Measurements from ENCODE around the gene MADCAM1.

Gene MADCAM1

DNA sequence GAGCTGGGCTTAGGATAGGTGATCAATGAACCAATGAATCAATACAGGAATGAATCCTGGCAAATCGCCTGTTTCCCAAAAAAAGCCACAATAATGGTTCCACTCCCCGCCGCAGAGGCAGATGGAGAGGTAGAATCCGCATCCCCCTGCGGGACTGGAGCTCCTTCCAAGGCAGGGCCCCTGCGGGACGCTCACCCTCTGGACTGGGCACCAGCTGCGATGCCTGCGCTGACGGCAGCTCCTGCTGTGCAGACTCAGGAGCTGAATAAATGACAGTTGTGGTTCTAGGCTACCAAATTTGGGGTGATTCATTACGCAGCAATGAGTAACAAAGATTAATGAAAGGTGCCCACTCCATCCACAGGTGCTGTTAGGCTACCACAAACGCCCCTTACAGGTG lies 26.4 kb downstream of the MADCAM1 start:
- peaks cover 15% of the 10 kb centered on the region for H3K36me3 Mint-ChIP-seq (ENCODE audit: low read depth)
- TF ChIP-seq, protein P1, sequence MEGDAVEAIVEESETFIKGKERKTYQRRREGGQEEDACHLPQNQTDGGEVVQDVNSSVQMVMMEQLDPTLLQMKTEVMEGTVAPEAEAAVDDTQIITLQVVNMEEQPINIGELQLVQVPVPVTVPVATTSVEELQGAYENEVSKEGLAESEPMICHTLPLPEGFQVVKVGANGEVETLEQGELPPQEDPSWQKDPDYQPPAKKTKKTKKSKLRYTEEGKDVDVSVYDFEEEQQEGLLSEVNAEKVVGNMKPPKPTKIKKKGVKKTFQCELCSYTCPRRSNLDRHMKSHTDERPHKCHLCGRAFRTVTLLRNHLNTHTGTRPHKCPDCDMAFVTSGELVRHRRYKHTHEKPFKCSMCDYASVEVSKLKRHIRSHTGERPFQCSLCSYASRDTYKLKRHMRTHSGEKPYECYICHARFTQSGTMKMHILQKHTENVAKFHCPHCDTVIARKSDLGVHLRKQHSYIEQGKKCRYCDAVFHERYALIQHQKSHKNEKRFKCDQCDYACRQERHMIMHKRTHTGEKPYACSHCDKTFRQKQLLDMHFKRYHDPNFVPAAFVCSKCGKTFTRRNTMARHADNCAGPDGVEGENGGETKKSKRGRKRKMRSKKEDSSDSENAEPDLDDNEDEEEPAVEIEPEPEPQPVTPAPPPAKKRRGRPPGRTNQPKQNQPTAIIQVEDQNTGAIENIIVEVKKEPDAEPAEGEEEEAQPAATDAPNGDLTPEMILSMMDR (IDR thresholded peaks at IDR 0.05) = no peak
- H3K27me3 Mint-ChIP-seq (ENCODE audit: low read depth, poor library complexity) = peaks cover 6% of the 10 kb centered on the region
- H3K9me3 Mint-ChIP-seq = no peaks in the 10 kb centered on the region
- no peak overlapping the region for H3K4me3 Mint-ChIP-seq
- DNase-seq = no peak
- no peak overlapping the region for H3K27ac Mint-ChIP-seq
- H3K4me1 Mint-ChIP-seq = peaks cover 37% of the 10 kb centered on the region

DNA sequence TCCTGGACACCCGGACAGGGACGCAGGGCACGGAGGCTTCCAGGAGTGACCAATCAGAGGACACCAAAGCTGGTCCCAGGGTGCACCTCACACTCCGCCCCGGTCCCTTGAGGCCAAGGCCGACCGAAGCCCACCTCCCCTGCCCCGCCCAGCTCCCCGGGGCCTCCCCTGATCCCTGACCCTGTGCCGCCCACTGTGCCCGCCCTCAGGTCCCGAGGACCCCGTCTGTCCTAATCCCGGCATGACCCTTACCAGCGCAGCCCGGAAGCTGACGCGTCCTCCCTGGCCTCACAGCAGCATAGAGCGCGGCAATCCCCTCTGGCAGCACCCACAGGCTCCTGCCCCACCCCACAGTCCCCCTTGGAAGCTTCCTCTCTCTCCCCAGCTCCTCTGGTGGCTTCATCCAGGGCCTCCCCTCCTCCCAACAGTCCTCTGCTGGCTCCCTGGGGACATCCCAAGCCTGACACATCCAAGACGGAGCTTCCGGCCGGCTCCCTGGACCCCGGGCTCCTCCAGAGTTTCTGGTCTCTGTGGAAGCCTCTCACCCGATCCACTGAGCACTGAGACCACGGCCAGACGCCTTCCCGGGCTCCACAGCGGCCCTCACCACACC lies 27.9 kb downstream of the MADCAM1 start:
- Mint-ChIP-seq H3K9me3 (no peaks in the 10 kb centered on the region), H3K4me1 (peaks cover 46% of the 10 kb centered on the region), H3K36me3 (ENCODE audit: low read depth) (peaks cover 15% of the 10 kb centered on the region), H3K27ac (no peak overlapping the region), H3K27me3 (ENCODE audit: low read depth, poor library complexity) (peaks cover 6% of the 10 kb centered on the region), H3K4me3 (no peak overlapping the region)
- TF ChIP-seq, protein P1 (IDR thresholded peaks at IDR 0.05) = no peak
- no peak for DNase-seq

DNA sequence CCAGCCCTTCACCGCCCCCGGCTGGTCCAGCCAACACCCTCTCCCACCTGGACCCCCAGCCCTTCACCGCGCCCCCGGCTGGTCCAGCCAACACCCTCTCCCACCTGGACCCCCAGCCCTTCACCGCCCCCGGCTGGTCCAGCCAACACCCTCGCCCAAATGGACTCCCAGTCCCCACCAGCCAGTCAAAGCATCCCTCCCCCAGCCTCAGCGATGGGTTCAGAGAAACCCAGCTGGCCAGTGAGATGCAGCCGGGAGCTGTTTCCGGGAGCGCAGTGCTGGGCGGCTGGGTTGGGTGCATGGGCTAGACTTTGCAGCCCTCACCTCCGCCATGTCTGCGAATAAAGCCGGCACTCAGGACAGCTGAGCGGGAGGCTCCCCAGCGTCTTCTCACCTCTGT lies 28.7 kb downstream of the MADCAM1 start:
- Mint-ChIP-seq H3K4me1 (peaks cover 48% of the 10 kb centered on the region), H3K27me3 (ENCODE audit: low read depth, poor library complexity) (peaks cover 6% of the 10 kb centered on the region), H3K4me3 (no peak overlapping the region), H3K9me3 (no peaks in the 10 kb centered on the region), H3K27ac (no peak overlapping the region), H3K36me3 (ENCODE audit: low read depth) (peaks cover 11% of the 10 kb centered on the region)
- TF ChIP-seq, protein P1 (IDR thresholded peaks at IDR 0.05) = no peak
- DNase-seq = no peak

DNA sequence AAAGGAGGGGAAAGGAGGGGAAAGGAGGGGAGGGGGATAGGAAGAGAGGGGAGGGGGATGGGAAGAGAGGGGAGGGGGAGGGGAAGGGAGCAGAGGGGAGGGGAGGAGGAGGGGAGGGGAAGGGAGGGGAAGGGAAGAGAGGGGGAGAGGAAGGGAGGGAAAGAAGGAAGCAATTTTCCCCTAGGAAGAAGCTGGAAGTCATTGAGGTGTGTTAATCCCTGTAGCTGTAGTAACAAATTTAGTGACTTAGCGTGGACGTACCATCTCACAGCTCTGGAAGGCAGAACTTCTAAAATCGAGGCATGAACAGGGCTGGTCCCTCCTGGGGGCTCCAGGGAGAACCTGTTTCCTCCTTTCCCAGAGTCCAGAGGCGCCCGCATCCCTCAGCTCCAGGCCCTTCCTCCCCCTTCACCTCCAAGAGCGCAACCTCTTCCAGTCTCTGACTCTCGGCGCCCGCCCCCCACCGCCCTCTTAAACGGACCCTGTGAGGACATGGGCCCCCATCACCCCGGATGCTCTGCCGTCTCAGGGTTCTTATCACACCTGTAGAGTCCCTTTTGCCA lies 29.7 kb downstream of the MADCAM1 start:
- Mint-ChIP-seq H3K4me1 (peaks cover 51% of the 10 kb centered on the region), H3K4me3 (no peak overlapping the region), H3K36me3 (ENCODE audit: low read depth) (peaks cover 7% of the 10 kb centered on the region), H3K27ac (peak overlapping the region; percentile 16), H3K9me3 (no peaks in the 10 kb centered on the region), H3K27me3 (ENCODE audit: low read depth, poor library complexity) (peaks cover 6% of the 10 kb centered on the region)
- TF ChIP-seq, protein P1 (IDR thresholded peaks at IDR 0.05) = no peak
- DNase-seq = no peak

DNA sequence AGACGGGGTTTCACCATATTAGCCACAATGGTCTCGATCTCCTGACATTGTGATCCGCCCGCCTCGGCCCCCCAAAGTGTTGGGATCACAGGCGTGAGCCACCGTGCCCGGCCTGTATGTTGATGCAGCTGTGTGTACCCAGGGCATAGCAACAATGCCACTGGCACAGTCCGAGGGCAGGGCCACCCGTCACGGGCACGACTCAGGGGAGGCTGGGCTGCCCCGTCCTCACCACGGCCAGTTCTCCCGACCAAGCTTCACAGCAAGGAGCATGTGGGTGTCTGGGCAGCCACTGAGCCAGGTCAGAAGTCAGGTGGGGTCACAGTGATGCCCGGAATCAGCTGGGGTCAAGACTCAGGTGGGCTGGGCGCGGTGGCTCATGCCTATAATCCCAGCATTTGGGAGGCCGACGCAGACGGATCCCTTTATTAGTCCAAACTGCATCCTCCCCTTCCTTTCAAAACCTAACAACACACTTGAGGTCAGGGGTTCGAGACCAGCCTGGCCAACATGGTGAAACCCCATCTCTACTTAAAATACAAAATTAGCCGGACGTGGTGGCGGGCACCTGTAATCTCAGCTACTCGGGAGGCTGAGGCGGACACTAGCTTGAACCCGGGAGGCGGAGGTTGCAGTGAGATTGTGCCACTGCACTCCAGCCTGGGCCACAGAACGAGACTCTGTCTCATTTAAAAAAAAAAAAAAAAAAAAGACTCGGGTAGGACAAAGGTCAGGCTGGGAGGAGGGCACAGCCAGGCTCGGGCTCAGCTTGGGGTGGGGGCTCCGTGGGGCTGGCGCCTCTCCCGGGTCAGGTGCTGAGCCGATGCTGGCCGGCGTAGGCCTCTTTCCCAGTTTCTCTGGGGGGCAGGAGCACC lies 34.1 kb downstream of the MADCAM1 start:
- Mint-ChIP-seq H3K9me3 (no peaks in the 10 kb centered on the region), H3K27ac (peak overlapping the region; percentile 64), H3K27me3 (ENCODE audit: low read depth, poor library complexity) (no peaks in the 10 kb centered on the region), H3K36me3 (ENCODE audit: low read depth) (no peaks in the 10 kb centered on the region), H3K4me3 (peak overlapping the region; percentile 80), H3K4me1 (peaks cover 49% of the 10 kb centered on the region)
- no peak for DNase-seq
- TF ChIP-seq, protein P1 (IDR thresholded peaks at IDR 0.05) = no peak
